Dedifferentiated amniotic fluid mesenchymal stem cell (primary cell): ENCODE data around the gene NPY4R.
"Not testable (repeated sequence)": the region's sequence is repeated elsewhere in the genome, so short reads cannot be mapped to it uniquely, and the experiment has no call there.

Source experiments
- DNase-seq: peaks from one replicate; pipeline ENCODE4 v3.0.0-alpha.2; 2016; ENCODE audit errors: extremely low spot score

NPY4R gene

GRCh38 chr10:46465765-46466164 is at the start of gene NPY4R:
TSS of gene NPY4R (minus strand) at chr10:46465958. CDS start at chr10:46462635, 3,323 bp downstream.
- not testable (repeated sequence) for DNase-seq

GRCh38 chr10:46515366-46515765 is 49.6 kb upstream of the NPY4R start:
- DNase-seq: no peak

DNA sequence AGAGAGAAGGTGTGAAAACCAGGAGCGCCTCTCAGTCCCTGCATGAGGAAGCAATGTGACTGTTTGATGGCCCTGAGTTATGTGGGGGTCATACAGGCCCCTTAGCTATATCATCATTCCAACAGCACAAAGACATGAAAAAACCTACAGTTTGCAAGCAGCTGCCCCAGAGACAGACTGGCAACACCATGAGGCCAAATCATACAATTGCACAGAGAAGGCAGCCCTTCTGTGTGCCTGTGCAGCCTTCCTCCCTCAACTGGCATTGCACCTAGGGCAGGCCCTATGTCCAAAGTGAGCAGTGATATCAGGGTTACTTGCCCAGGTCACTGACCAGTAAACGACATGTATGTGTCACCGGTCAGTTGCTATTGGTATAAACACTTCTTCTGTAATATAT is 49.1 kb upstream of the NPY4R start:
- DNase-seq: no peak

DNA sequence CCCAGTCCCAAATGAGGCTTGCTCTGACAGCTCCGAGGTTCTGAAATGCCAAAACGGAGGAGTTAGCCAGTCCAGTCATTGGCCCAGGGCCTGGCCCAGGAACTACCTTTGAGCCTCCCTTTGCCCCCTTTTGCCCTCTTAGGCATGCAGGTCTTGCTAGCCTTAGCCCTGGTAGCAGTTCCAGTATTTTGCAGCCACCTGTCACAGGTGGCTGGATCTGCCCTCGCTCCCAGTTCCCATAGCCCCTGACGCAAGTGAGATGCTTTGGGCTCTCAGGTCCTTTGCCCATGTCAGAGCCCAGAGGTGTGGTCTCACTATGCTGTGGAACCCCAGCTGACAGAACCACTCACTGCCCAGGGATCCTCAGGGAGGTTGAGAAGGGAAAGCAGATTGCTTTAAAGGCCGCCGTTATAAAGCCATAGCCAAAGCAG is 48.7 kb upstream of the NPY4R start:
- no peak for DNase-seq

DNA sequence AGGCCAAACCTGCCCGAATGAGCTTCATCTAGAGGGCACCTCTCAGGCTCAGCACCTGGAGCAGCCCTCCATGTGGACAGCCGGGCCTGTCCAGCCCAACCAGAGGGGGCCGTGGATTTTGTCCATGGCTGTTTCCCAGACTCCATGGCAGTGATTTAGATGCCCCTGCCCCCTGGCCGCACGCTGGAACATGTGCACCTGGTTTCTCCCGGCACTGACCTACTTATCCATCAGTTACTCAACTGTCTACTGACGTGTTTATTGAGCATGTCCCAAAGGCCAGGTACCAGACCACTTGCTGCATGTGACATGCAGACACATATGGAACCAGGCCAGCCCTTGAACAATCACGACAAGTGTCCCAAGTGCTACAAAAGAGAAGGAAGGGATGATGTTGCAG is 47.6 kb upstream of the NPY4R start:
- not testable (repeated sequence) for DNase-seq

DNA sequence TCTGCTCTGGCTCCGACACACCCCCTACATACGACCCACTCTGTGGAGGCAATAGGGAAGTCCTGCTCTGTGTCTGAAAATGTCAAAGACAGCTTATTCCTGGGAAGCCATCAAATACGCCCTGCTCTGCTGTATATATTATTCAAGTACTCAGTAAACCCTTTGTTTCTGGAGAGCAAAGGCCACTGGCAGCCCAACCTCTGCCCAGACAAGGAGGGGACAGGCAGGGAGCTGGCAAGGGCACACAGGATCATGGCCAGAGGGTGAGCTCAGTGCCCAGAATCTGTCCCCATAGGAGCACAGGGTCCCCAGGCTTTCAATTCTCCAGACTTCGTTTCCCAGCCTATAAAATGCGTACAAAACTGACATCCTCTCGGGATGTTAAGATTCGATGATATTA is 47.0 kb upstream of the NPY4R start:
- DNase-seq: not testable (repeated sequence)

GRCh38 chr10:46512002-46512401 is 46.2 kb upstream of the NPY4R start:
- not testable (repeated sequence) for DNase-seq

GRCh38 chr10:46499990-46500389 is 34.2 kb upstream of the NPY4R start:
- not testable (repeated sequence) for DNase-seq

- DNase-seq: not testable (repeated sequence)
Measured at GRCh38 chr10:46498985-46499703, 33.4 kb upstream of the NPY4R start.

- not testable (repeated sequence) for DNase-seq
Measured at GRCh38 chr10:46497878-46498277, 32.1 kb upstream of the NPY4R start.

- DNase-seq: not testable (repeated sequence)
Measured at GRCh38 chr10:46497401-46497800, 31.6 kb upstream of the NPY4R start.

DNA sequence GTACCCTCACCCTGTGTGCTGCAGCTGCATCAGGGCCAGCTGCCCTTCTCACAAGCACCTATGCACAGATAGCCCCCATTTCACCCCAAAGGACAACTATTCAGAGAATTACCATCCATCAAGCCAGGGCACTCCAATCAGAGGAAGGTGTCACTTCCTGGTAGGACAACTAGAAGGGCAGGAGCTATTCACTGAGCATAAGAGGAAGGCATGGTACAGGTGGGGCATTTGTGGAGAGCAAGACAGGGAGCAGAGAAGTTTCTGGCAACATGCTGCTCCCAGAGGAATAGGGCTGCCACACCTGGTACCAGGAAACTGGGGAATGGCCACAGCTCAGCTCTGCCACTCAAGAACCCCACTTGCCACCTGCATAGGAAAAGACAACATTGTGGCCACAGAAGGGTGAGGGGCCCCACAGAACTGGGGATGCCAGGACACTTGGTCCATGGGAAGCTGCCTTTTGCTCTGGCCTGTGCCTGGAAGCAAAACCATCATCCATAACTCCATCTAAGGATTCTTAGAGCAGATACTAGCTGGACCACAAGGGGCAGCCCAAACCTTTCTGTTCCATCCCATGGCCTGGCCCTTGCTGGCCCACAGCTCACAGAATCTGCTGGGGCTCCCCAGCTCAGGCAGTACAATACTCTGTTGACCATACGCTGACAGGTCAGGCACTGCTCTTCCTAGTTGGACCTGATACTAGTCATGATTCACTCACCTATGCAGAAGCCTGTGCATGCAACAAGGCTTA is 25.8 kb upstream of the NPY4R start:
- not testable (repeated sequence) for DNase-seq

DNA sequence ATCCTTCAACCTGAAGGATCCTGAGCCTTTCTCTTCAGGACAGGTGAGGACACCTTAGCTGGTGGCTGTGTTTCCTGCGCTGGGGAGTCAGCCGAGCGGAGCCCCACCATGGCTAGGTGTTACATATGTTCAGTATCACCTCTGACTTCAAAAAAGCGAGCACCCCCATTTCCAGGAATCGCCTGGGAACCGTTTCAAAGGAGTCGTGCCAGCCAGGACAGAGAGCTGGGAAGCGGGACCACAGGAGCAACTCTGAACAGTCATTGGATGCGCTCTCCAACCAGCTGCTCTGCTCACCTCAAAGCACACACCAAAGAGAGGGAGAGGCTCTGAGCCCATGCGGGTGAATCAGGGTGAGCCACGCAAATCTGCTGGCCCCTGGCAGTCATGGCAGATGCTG is 24.5 kb upstream of the NPY4R start:
- not testable (repeated sequence) for DNase-seq

DNA sequence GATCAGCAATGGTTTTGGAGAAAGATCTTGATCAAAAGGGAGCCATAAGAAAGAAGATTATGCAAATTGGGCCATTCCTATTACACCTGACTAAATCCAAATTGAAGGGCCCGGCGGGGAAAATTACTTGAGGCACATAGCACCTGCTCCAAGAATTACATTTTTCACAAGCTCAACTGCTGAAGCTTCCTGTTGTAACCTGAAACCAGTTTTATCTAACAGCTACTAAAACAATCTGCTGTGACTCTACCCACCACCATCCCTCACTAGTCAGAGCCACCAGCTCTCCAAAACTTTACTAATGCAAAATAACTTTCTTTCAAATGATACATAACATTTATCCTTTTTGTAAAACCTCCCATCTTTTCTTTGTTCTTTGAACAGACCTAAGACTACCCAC is 20.7 kb upstream of the NPY4R start:
- not testable (repeated sequence) for DNase-seq

- DNase-seq: not testable (repeated sequence)
Measured at GRCh38 chr10:46474746-46475320, 9.1 kb upstream of the NPY4R start.

DNA sequence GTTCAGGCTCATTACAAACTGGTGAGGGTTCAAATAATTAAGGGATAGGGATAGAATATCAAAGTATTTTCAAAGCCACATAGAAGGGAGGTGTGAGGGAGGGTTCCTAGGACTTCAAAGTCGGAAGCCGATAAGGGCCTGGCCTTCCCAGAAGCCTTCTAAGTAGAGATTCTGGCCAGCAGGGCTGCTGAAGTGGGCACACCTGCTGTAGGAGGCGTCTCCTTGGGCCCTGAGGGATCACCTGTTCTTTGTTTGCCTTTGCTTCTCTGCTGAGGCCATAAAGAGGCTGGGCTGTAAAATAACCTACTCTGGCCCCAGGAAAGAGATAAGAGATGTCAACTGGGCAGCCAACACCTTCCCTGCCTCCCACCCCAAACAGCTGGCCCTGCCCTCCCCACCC is 8.0 kb upstream of the NPY4R start:
- DNase-seq: not testable (repeated sequence)

- DNase-seq: not testable (repeated sequence)
Measured at GRCh38 chr10:46470134-46470533, 4.4 kb upstream of the NPY4R start.

DNA sequence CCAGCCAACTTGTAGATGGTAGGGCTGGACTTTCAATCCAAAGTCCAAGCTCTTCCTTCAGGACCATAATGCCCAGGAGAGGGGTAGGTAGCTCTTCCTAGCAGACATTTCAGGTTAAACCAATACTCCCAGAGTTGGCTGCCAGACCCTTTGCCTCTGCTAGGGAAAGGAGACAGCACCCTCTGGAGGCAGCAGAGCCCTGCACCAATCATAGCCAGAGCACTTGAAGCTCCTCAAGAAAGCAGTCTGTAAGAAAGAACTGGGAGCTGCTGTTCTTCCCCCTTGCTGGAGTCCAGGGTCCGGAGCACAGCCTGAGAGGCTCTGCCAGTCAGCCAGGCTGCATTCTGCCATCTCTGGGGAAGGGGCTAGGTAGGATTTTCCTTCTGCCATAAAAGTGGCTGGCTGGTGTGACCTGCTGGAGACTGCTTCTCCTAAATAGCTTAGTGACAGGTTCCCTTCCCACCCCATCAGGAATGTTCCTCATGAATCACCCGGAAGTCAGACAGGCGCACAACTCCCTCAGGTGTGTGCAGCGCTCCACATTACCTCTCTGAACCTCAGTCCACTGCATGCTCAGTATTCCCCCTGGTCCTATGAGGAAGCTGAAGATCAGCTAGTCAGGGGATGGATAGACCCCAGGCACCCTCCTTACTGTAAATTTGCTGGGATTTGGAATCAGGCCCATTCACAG is 2.5 kb upstream of the NPY4R start:
- DNase-seq: not testable (repeated sequence)

GRCh38 chr10:46463608-46464007 is 2.1 kb downstream of the NPY4R start:
- not testable (repeated sequence) for DNase-seq

DNA sequence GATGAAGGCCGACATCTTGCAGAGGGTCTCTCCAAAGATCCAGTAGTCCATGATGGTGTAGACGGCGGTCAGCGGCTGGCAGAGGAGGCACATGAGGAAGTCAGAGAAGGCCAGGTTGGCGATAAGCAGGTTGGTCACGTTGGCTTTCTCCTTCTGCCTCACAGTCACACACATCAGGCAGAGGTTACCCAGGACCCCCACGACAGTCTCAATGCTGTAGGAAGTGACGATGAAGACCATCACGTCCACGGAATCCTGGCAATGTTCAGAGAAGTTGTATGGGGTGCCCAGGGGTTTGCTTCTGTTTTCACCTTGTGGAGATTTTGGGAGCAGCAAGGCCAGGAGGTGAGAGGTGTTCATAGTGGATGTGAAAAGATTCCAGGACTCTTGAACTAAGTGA is 3.5 kb downstream of the NPY4R start:
- DNase-seq: not testable (repeated sequence)

- not testable (repeated sequence) for DNase-seq
Measured at GRCh38 chr10:46459579-46459978, 6.2 kb downstream of the NPY4R start.

DNA sequence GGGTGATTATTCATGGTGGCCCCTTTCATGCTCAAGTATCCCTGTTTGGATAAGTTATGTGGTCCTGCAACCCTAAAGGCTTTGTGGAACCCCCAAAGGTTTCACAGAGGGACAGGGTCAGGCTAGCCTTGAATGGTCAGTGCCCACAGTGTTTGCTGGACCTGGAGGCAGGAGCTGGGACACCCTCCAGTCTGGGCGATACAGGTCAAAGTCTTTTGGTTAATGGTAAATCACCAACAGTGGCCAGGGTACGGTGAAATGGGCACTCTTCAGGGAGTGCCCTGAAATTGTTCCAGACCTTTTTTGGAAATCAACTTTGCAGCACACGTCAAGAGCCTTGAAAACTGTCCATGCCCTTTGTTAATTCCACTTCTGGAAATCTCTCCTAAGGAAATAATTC is 8.7 kb downstream of the NPY4R start:
- DNase-seq: not testable (repeated sequence)
